ENCODE results near the gene EPHB2.

Gene EPHB2

GRCh38 chr1:22782406-22782805 is 71.8 kb downstream of the EPHB2 start:
- DNase-seq = no peak

GRCh38 chr1:22784317-22784716 is 73.7 kb downstream of the EPHB2 start:
- no peak for DNase-seq

- no peak for DNase-seq
These were observed 74.1 kb downstream of the EPHB2 start for GRCh38 chr1:22784737-22785136.

GRCh38 chr1:22786101-22786500 is 75.5 kb downstream of the EPHB2 start:
- DNase-seq = no peak

- DNase-seq = no peak
These were observed 76.3 kb downstream of the EPHB2 start for GRCh38 chr1:22786719-22787489.

GRCh38 chr1:22787636-22788035 is 77.0 kb downstream of the EPHB2 start:
- no peak for DNase-seq

- DNase-seq = no peak
These were observed 77.6 kb downstream of the EPHB2 start for GRCh38 chr1:22788254-22788661.

GRCh38 chr1:22789356-22789994 is 78.8 kb downstream of the EPHB2 start:
- no peak for DNase-seq

GRCh38 chr1:22790232-22791008 is 79.8 kb downstream of the EPHB2 start:
- no peak for DNase-seq

- DNase-seq = no peak
These were observed 81.2 kb downstream of the EPHB2 start for GRCh38 chr1:22791831-22792347.

- DNase-seq = no peak
These were observed 81.9 kb downstream of the EPHB2 start for GRCh38 chr1:22792396-22793160.

- DNase-seq = no peak
These were observed 83.0 kb downstream of the EPHB2 start for GRCh38 chr1:22793647-22794046.

GRCh38 chr1:22794647-22795365 is 84.2 kb downstream of the EPHB2 start:
- no peak for DNase-seq

- no peak for DNase-seq
These were observed 84.7 kb downstream of the EPHB2 start for GRCh38 chr1:22795366-22795714.

- no peak for DNase-seq
These were observed 86.0 kb downstream of the EPHB2 start for GRCh38 chr1:22796642-22797041.

- no peak for DNase-seq
These were observed 87.4 kb downstream of the EPHB2 start for GRCh38 chr1:22798083-22798482.

GRCh38 chr1:22799971-22800370 is 89.3 kb downstream of the EPHB2 start:
- no peak for DNase-seq

GRCh38 chr1:22800629-22801028 is 90.0 kb downstream of the EPHB2 start:
- DNase-seq = no peak

GRCh38 chr1:22801347-22801746 is 90.7 kb downstream of the EPHB2 start:
- no peak for DNase-seq

GRCh38 chr1:22801761-22802160 is 91.1 kb downstream of the EPHB2 start:
- DNase-seq = no peak

GRCh38 chr1:22803833-22804232 is 93.2 kb downstream of the EPHB2 start:
- no peak for DNase-seq

GRCh38 chr1:22804406-22804805 is 93.8 kb downstream of the EPHB2 start:
- no peak for DNase-seq

Data from hematopoietic multipotent progenitor cell treated with erythropoietin and hydrocortisone succinate and interleukin-3 and kit ligand, for 4 days (in vitro differentiated cells).